Measurements from ENCODE around the gene ADAMTSL1. TPM values are rescaled to one million over a fixed set of nuclear protein-coding genes. Genes with fewer than 3 reads are reported as not detected.

The ADAMTSL1 gene
- total RNA-seq, 2 experiments from 2014 or later, result not detected

DNA sequence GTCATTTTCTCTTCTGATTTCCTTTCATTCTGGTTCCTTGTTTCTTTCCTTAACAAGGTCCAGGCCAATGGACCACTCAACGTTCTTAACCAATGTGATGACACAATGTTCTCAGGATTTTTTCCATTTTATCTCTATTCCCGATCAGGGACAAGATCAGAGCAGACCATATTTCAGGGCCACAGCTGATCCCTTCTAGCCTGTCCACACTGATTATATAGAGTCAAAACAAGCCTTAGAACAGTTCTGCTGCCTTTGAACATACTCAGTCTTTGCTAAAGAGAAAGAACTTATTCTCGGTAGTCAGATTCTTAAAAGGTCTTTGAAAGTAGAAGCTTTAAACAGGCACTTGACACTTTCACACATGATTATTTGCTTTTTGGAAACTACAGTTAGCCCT, 188.4 kb downstream of the ADAMTSL1 start:
- Mint-ChIP-seq H3K27ac (no peak overlapping the region), H3K9me3 (no peaks in the 10 kb centered on the region), H3K27me3 (no peaks in the 10 kb centered on the region), H3K4me1 (no peaks in the 10 kb centered on the region), H3K4me3 (no peak overlapping the region), H3K36me3 (ENCODE audit: low read depth) (no peaks in the 10 kb centered on the region)
- CTCF ChIA-PET, result no interaction called here
- POLR2A ChIA-PET, result no interaction called here
- no peak for DNase-seq

DNA sequence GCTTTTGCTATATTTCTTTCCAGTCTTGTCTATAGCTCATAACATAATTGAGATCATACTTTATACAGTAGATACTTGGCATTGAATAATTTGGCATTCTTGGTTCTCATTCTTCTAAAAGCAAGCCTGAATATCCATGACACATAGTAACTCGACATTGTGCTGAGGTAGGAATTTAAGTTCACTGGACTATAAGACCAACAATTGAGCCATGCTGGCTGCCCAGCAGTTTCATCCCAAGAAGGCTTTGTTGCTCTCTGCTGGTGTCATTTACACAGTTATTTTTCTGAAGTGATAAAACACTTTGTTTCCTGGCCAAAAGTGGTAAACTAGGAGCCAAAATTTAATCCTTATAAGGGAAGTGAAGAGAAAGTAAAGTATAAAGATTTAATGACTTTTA, 192.0 kb downstream of the ADAMTSL1 start:
- Mint-ChIP-seq H3K4me1 (no peaks in the 10 kb centered on the region), H3K27me3 (no peaks in the 10 kb centered on the region), H3K27ac (no peak overlapping the region), H3K36me3 (ENCODE audit: low read depth) (no peaks in the 10 kb centered on the region), H3K9me3 (no peaks in the 10 kb centered on the region), H3K4me3 (no peak overlapping the region)
- DNase-seq, result no peak
- CTCF ChIA-PET, result no interaction called here
- POLR2A ChIA-PET, result no interaction called here

DNA sequence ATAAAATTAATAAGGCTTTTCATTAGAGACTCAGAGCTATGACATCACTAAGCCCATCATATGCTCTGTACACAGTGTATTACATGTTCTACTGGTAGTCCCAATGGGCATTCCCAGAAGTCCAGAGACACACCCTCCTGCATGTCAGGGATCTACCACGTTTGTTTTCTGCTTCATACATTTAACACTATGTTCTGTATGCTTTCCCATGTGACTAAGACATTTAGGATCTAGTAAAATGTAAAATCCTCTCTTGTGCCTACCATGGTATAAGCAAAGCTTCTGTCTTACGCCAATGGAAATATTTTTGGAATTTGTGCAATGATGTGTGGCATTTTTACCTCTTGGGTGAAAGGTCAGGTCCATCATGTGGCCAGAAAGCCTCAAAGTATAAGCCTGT, 192.4 kb downstream of the ADAMTSL1 start:
- POLR2A ChIA-PET, result no interaction called here
- no peak overlapping the region for H3K4me3 Mint-ChIP-seq
- H3K9me3 Mint-ChIP-seq, result no peaks in the 10 kb centered on the region
- H3K36me3 Mint-ChIP-seq (ENCODE audit: low read depth), result no peaks in the 10 kb centered on the region
- H3K27me3 Mint-ChIP-seq, result no peaks in the 10 kb centered on the region
- no peak for DNase-seq
- H3K27ac Mint-ChIP-seq, result no peak overlapping the region
- H3K4me1 Mint-ChIP-seq, result no peaks in the 10 kb centered on the region
- CTCF ChIA-PET, result no interaction called here

DNA sequence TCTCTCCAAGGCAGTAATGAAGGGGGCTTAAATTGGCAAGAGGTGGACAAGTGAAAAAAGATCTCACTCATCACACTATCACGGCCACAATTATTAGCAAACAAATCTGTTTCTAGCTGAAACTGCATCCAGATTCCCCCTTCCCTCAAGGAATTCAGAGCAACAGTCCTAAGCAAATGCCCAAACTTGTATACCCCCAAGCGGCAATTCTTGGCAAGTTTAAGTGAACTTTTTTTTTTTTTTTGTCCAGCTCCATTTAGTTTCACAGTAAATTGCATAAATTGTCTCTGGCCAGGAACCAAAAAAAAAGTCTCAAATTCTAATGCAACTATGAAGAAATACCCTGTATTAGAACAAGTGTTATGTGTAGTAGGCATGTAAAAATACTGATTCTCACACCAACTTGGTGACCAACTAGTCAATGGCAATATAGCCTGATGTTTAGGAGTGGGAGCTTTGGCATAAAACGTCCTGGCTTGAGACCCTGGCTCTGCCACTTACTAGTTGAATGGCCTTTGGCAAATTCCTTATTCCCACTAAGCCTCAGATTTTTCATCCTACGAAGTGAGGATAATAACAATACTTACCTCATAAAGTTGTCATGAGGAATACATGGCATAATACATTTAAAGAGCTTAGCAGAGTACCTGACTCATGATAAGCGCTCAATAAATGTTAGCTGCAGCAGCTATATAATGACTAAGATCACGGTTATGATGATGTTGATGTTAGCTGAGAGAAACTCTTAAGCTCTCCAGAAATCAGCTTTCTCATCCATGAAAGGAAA, 193.2 kb downstream of the ADAMTSL1 start:
- H3K4me1 Mint-ChIP-seq, result no peaks in the 10 kb centered on the region
- no peak overlapping the region for H3K27ac Mint-ChIP-seq
- no peaks in the 10 kb centered on the region for H3K36me3 Mint-ChIP-seq (ENCODE audit: low read depth)
- no peaks in the 10 kb centered on the region for H3K27me3 Mint-ChIP-seq
- no peaks in the 10 kb centered on the region for H3K9me3 Mint-ChIP-seq
- CTCF ChIA-PET, result no interaction called here
- no peak for DNase-seq
- no peak overlapping the region for H3K4me3 Mint-ChIP-seq
- POLR2A ChIA-PET, result no interaction called here

DNA sequence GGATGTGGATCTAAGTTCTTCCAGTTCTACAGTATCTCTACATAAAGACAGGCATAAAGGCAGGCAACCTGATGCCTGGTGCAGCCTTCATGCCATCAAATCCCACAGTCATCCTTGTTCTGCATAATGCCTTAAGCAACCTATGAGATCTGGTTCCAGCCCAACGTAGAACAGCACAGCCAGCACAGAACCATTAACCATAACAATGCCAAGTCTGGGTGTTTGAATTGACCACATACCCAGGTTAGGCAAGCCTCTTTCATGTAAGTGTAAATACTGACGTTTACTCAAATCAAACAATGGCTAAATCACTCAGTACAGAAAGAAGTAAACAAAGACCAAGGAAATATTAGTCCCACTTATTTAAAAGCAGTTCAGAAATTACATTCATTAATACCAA, 195.0 kb downstream of the ADAMTSL1 start:
- CTCF ChIA-PET, result no interaction called here
- Mint-ChIP-seq H3K4me1 (no peaks in the 10 kb centered on the region), H3K4me3 (no peak overlapping the region), H3K27ac (no peak overlapping the region), H3K9me3 (no peaks in the 10 kb centered on the region), H3K36me3 (ENCODE audit: low read depth) (no peaks in the 10 kb centered on the region), H3K27me3 (no peaks in the 10 kb centered on the region)
- no peak for DNase-seq
- POLR2A ChIA-PET, result no interaction called here

DNA sequence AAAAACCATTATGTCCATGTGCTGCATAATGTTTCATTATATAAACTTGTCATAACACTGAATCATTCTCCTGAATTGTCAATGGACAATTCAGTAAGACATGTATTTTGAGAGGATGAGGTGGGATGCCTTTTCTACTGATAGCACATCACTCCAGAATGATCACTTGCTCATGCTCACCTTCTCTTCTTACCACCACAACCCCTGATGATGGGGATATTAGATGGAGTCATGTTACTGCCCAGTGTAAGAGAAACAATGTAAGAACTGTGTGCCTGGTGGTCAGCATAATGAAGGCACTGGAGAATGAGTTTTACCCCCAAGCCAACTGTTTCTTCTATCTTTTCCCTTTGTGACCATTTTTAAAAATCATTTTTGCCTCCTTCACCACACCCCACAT, 198.8 kb downstream of the ADAMTSL1 start:
- Mint-ChIP-seq H3K9me3 (no peaks in the 10 kb centered on the region), H3K36me3 (ENCODE audit: low read depth) (no peaks in the 10 kb centered on the region), H3K27me3 (no peaks in the 10 kb centered on the region), H3K27ac (no peak overlapping the region), H3K4me3 (no peak overlapping the region), H3K4me1 (no peaks in the 10 kb centered on the region)
- ChIA-PET POLR2A (no interaction called here), CTCF (no interaction called here)
- DNase-seq, result no peak

GRCh38 chr9:18673179-18673578, 199.2 kb downstream of the ADAMTSL1 start:
- Mint-ChIP-seq H3K4me1 (no peaks in the 10 kb centered on the region), H3K9me3 (no peaks in the 10 kb centered on the region), H3K4me3 (no peak overlapping the region), H3K27me3 (no peaks in the 10 kb centered on the region), H3K27ac (no peak overlapping the region), H3K36me3 (ENCODE audit: low read depth) (no peaks in the 10 kb centered on the region)
- ChIA-PET CTCF (no interaction called here), POLR2A (no interaction called here)
- no peak for DNase-seq

DNA sequence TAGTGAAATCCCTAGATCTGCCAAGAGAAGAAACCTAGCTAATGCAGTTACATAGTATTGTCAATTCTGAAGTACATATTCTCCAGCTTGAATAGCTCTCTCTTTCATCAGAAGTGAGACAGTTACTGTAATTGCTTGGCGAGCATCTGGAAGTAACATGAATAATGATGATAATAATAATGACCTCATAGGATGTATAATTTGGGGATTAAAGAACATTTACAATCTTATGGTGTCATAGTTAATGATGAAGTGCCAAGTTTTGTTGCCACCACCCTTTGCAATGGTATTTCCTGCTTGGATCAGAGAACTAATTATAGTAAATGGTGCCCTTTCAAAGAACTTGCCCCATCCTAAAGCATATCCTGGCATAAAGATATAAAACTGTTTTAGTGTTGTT, 201.4 kb downstream of the ADAMTSL1 start:
- no peaks in the 10 kb centered on the region for H3K36me3 Mint-ChIP-seq (ENCODE audit: low read depth)
- H3K27ac Mint-ChIP-seq, result no peak overlapping the region
- H3K4me3 Mint-ChIP-seq, result no peak overlapping the region
- H3K4me1 Mint-ChIP-seq, result no peaks in the 10 kb centered on the region
- no peaks in the 10 kb centered on the region for H3K9me3 Mint-ChIP-seq
- ChIA-PET CTCF (no interaction called here), POLR2A (no interaction called here)
- H3K27me3 Mint-ChIP-seq, result no peaks in the 10 kb centered on the region
- no peak for DNase-seq

DNA sequence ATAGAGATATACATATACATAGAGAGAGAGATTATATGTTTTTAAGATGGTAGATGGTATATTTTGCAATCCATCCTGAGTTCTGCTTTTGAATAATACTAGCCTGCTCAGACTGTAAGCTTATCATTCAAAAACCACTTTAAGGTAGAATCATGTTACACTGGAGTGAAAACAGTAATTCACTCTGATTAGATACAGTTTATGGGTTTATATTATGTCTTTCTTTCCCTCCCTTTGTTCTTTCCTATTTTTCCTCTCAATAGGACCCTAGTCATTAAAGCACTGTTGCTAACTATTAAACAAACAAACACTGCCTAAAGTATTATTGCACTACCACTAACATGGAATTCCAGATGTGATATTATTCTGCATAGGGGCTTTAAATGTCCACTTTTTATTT, 202.0 kb downstream of the ADAMTSL1 start:
- H3K27ac Mint-ChIP-seq, result no peak overlapping the region
- POLR2A ChIA-PET, result no interaction called here
- H3K36me3 Mint-ChIP-seq (ENCODE audit: low read depth), result no peaks in the 10 kb centered on the region
- H3K4me3 Mint-ChIP-seq, result no peak overlapping the region
- no peaks in the 10 kb centered on the region for H3K27me3 Mint-ChIP-seq
- no peaks in the 10 kb centered on the region for H3K9me3 Mint-ChIP-seq
- CTCF ChIA-PET, result no interaction called here
- no peak for DNase-seq
- H3K4me1 Mint-ChIP-seq, result no peaks in the 10 kb centered on the region

DNA sequence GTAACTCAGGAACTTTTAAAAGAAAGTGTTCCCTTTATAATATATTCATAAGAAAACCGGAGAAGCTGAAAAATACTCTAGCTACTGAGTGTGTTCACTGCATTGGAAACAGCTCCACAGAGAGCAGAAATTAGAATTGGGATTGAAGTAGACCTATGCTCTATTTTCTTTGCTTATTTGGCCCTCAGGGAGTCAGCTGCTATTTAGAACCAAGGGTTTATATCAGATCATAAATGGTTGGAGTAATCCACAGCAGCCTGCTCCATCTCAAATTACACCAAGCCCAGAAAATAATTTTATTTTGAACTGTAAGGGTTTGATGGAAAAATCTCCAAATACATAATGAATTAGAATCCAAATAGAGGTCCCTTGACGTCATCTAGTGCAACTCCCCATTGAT, 202.6 kb downstream of the ADAMTSL1 start:
- Mint-ChIP-seq H3K27me3 (no peaks in the 10 kb centered on the region), H3K4me1 (no peaks in the 10 kb centered on the region), H3K9me3 (no peaks in the 10 kb centered on the region), H3K4me3 (no peak overlapping the region), H3K36me3 (ENCODE audit: low read depth) (no peaks in the 10 kb centered on the region), H3K27ac (no peak overlapping the region)
- POLR2A ChIA-PET, result no interaction called here
- CTCF ChIA-PET, result no interaction called here
- no peak for DNase-seq

DNA sequence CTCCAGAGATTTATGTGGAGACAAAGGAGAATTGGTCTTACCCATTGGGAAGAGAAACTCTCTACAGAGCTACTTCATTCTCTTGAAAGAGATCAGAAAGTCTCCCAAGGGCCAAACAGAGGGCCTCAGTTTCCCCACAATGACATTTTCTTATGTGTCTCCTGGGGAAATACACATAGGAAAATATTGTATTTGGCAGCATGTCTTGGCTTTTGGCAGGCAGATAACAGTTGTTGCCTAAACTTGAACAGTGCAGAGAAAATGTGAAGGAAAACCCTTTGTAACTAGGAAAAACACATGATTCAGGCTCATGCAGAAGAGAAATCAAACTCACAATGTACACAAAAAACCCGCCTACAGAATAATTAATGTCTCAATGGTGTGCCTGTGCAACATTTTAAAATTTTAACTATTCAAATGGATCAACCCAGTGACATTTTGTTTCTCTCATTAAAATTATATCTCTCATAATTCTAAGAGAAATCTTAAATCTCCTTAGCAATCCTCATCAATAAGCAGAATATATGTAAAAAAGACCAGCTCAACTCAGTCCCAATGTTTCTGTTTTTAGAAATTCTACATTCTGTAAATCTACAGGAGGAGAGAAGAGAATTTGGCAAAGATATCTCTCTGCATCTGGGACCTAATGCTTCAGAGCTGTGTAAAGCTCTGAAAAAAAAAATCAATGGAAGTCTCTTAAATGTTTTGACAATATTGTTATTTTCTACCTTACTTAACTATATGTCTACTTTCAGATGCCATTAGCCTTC, 205.1 kb downstream of the ADAMTSL1 start:
- H3K27me3 Mint-ChIP-seq, result no peaks in the 10 kb centered on the region
- DNase-seq, result no peak
- POLR2A ChIA-PET, result no interaction called here
- no peaks in the 10 kb centered on the region for H3K9me3 Mint-ChIP-seq
- no peaks in the 10 kb centered on the region for H3K36me3 Mint-ChIP-seq (ENCODE audit: low read depth)
- no peaks in the 10 kb centered on the region for H3K4me1 Mint-ChIP-seq
- no peak overlapping the region for H3K4me3 Mint-ChIP-seq
- no peak overlapping the region for H3K27ac Mint-ChIP-seq
- CTCF ChIA-PET, result no interaction called here

DNA sequence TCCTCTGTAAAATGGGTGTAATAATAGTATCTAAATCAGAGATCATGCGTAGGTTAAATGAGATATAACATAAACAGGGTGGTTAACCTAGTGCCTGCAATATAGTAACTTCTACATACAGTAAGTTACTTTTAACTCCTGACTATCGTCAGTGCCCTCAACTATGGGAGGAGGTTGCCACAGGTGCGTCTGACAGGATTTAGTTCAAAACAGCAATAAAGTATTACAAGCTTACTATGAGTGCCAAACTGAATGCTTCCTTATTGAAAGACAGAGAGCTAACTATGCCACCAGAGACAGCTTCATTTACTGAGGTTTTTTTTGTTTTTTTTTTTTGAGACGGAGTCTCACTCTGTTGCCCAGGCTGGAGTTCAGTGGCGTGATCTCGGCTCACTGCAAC, 209.0 kb downstream of the ADAMTSL1 start:
- Mint-ChIP-seq H3K4me1 (no peaks in the 10 kb centered on the region), H3K4me3 (no peak overlapping the region), H3K27ac (no peak overlapping the region), H3K27me3 (no peaks in the 10 kb centered on the region), H3K36me3 (ENCODE audit: low read depth) (no peaks in the 10 kb centered on the region), H3K9me3 (no peaks in the 10 kb centered on the region)
- no peak for DNase-seq
- ChIA-PET CTCF (no interaction called here), POLR2A (no interaction called here)

DNA sequence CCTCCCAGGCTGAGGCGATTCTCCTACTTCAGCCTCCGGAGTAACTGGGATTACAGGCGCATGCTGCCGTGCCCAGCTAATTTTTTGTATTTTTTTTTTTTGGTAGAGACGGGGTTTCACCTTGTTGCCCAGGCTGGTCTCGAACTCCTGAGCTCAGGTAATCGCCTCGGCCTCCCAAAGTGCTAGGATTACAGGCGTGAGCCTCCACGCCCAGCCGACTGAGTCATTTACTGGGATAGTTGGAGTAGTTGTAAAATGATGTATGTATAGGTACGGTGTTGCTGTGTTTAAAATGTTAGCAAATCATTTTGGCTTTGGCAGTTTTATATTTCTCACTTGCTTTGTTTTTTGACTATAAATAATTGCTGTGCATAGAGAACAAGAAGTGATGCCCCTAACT, 209.4 kb downstream of the ADAMTSL1 start:
- H3K4me3 Mint-ChIP-seq, result no peak overlapping the region
- H3K36me3 Mint-ChIP-seq (ENCODE audit: low read depth), result no peaks in the 10 kb centered on the region
- ChIA-PET CTCF (no interaction called here), POLR2A (no interaction called here)
- H3K27ac Mint-ChIP-seq, result no peak overlapping the region
- no peaks in the 10 kb centered on the region for H3K27me3 Mint-ChIP-seq
- no peaks in the 10 kb centered on the region for H3K9me3 Mint-ChIP-seq
- no peaks in the 10 kb centered on the region for H3K4me1 Mint-ChIP-seq
- no peak for DNase-seq

DNA sequence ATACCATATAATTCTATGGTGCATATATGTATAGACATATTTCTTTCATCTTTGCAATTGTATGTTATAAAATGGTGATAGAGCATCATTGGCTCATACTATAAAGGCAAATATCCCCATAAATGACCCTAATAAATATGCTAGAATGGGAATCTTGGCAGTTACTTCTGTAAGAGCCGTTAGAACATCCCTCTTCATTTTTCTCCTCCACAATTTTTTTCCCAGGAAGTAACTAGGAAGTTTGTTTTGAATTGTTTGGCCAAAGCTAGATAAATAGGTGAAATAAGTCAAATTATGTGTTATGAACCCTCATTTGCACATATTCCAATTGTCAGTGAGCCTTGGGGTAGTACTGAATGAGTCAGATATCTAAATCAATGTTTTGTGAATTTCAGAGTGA, 209.9 kb downstream of the ADAMTSL1 start:
- H3K27ac Mint-ChIP-seq, result no peak overlapping the region
- CTCF ChIA-PET, result no interaction called here

More for the DNA sequence above, 209.9 kb downstream of the ADAMTSL1 start:
- DNase-seq, result no peak
- H3K36me3 Mint-ChIP-seq (ENCODE audit: low read depth), result no peaks in the 10 kb centered on the region
- no peaks in the 10 kb centered on the region for H3K9me3 Mint-ChIP-seq
- H3K27me3 Mint-ChIP-seq, result no peaks in the 10 kb centered on the region
- POLR2A ChIA-PET, result no interaction called here
- H3K4me1 Mint-ChIP-seq, result no peaks in the 10 kb centered on the region
- no peak overlapping the region for H3K4me3 Mint-ChIP-seq

Measured in activated CD4-positive, alpha-beta memory T cell treated with anti-CD3 and anti-CD28 coated beads, Interleukin-2, amount 10 ng/mL, durations not matched to agents 7 days and 5 days (primary cell).